ENCODE data around the gene NUDT6.

NUDT6 gene

DNA sequence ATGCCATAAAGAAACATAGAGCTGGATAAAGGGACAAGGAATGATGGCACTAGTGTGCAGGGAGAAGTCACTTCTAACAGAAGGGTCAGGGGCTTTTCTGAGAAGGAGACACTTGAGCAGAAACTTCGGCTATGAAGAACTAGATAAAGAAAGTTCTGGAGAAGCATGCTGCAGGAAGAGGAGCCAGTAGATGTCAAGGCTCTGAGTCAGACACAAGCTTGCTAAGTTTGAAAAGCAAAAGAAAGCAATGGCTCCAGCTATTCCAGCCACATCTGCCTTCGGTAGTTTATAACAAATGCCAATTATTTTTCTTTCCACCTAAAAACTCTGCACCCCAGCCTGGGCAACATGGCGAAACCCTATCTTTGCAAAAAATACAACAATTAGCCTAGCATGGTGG, 7.5 kb downstream of the NUDT6 start:
- no peak for DNase-seq (ENCODE audit: extremely low read depth in 1 of 2, low read depth in 1 of 2)

DNA sequence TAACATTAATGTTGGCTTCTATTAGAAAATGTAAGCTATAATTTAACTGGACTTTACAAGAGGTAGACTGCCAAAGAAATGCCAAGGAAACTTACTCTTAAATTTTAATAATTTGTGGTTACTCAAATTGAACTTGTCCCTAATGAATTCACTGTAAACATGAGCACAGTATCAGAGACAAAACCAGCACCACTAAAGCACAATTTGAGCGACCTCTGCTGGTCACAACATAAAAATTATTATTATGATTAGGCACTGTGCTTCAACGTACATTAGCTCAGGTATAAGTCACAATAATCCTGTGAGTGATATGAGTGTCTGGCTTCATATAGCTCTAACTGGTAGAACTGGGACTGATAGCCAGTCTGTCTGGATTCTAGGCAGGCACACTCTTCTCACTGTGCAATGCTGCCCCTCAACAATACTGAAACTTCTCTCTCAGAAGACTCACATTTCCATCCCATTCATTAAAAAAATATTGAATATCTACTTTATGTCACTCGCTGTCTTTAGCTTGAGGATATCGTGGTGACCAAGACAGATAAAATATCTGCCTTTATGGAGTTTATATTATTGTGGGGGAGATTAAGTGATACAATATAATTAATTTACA, 8.0 kb downstream of the NUDT6 start:
- no peak for DNase-seq (ENCODE audit: extremely low read depth in 1 of 2, low read depth in 1 of 2)

DNA sequence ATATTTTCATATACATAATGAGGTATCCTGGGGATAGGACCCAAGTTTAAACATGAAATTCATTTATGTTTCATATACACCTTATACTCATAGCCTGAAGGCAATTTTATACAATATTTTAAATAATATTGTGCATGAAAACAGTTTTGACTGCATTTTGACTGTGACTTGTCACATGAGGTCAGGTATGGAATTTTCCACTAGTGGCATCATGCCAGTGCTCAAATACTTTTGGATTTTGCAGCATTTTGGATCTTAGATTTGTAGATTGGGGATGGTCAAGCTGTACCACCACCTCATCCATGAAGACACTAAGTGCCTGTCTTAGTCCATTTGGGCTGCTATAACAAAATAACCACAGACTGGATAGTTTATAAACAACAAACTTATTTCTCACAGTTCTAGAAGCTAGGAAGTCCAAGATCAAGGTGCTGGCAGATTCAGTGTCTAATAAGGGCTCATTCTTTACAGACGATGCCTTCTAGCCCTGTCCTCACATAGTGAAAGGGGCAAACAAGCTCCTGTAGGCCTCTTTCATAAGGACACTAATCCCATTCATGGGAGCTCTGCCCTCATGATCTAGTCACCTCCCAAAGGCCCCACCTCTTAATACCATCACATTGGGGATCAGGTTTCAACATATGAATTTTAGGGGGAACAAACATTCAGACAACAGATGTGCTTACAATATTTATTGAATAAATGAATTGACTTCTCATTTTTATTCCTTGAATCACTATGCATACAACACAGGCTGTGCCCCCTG, 9.4 kb downstream of the NUDT6 start:
- no peak for DNase-seq (ENCODE audit: extremely low read depth in 1 of 2, low read depth in 1 of 2)

DNA sequence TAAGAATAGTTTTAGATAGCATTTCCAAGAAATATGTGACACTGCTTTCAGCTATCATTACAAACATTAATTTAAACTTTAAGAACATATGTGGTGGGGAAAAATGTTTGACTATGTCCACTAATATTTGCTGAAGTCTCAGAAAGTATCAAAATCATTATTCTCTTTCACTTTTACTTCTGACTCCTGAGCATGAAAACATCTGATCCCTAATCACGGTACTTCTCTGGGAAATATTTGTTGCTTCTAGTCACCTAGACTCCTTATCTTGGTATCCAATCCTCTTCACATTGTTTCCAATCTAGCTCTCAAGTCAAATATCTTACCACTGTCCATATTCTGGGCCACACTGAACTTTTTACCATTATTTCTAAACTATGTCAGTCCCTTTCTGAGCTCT, 10.8 kb downstream of the NUDT6 start:
- no peak for DNase-seq (ENCODE audit: extremely low read depth in 1 of 2, low read depth in 1 of 2)

DNA sequence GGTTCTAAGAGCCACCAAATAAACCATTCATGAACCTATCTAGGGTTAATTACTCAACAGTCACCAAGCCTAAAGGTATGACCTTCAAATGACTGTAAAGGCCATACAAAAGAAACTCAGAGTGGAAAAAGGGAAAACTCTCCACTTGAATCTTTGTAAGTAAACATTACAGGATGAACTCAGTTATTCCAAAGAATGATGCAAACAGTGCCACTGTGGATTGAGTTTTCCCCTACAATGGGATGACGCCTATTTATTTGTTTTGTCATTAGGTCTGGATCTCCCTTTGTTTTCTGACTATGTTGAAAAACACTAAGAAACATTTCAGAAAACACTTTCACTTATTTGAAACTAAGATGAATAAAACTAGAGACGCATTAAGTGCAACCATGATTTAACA, 12.7 kb downstream of the NUDT6 start:
- DNase-seq (ENCODE audit: extremely low read depth in 1 of 2, low read depth in 1 of 2): no peak

DNA sequence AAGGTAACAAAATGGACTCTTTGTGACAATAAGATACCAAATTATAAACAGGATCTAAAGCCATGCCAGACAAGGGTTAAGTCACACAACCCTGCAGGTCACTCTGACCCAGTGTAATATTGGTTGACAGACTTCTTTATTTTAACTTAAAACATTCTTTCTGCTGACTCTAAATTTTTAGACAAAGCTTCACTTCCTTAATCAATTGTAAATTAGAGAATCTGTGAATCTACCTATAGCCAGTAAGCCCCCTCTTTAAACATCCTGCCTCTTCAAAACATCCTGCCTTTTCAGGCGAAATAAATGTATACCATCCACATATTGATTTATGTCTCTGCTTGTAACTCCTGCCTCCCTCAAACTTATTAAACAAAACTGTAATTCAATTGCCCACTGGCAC, 14.2 kb downstream of the NUDT6 start:
- DNase-seq (ENCODE audit: extremely low read depth in 1 of 2, low read depth in 1 of 2): no peak

DNA sequence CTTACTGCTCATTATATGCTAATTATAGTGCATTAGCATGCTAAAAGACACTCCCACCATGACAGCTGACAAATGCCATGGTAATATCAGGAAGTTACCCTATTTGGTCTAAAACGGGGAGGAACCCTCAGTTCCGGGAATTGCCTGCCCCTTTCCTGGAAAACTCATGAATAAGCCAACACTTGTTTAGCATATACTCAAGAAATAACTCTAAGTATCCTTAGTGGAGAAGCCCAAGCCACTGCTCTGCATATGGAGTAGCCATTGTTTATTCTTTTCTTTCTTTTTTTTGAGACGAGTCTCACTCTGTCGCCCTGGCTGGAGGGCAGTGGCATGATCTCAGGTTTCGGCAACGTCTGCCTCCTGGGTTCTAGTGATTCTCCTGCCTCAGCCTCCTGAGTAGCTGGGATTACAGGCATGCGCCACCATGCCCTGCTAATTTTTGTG, 15.5 kb downstream of the NUDT6 start:
- DNase-seq (ENCODE audit: extremely low read depth in 1 of 2, low read depth in 1 of 2): no peak

DNA sequence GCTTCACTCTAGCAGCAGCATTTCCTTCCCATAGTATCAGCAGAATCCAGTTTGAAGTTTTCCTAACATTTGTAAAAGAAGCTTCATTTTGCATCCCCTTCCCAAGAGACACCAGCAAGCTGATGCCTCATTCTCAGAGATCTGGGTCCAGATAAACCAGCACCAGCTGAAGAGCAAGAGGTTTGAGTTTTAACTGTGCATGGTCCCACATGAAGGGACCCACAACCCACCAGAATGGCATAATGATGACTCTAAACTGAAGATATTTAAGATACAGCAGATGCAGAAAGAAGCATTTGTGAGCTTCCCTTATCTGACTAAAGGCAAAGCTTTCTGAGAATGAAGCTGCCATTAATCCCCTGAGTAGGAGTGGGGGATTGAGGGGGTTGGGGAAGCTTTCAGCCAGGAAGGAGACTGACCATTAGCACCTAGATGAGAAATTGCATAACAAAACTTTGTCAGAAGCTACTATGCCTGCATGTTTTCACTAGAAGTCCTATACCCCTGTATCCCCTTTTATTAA, 18.6 kb downstream of the NUDT6 start:
- DNase-seq (ENCODE audit: extremely low read depth in 1 of 2, low read depth in 1 of 2): no peak

DNA sequence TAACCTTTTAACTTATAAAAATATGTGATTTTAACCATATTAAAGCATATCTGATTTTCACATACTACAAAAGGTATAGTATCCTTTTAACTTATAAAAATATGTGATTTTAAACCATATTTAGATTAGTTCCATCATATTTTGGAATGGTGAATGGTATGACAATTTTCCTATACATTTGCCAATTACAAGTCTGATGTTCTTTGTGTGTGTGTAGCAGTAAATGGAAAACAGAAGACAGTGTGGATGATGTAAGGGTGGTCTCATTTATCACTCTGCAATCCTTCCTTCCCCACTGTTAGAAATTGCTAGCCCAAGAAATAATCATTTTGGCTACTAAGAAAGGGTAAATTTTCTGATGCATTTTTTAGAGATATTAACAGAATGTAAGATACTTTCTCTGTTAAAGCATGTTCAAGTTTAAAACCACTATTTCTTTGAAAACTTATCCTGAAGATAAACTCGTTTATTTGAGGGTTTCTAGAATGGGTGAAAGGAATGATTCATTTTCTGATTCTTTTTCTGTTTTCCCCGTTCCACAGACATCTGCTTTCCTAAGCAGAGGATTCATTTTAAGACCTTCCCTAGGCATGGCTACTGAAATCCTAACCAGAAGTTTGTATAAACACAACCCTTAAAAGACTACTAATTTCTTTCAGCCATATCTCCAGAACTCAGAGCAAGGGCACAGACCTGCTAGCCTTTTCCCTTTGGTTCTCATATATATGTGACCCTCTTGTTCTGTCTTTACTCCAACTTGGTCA, 21.0 kb downstream of the NUDT6 start:
- DNase-seq (ENCODE audit: extremely low read depth in 1 of 2, low read depth in 1 of 2): no peak

DNA sequence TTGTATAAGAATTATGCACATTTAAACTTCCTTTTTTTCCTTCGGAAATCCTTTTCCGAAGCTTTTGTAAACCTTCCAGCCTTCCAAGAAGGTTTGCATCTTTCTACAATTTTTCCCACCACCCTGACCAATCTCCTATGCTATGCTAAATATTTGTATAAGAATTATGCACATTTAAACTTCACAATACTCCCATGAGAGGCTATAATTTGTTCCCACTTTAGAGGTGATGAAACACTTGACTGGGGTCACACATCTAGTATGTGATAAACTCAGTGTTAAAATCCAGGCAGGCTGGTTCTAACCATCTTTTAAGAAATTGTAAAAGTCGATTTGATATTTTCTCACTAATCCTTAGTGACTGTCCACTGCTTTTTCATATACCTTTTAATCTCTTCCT, 22.1 kb downstream of the NUDT6 start:
- DNase-seq (ENCODE audit: extremely low read depth in 1 of 2, low read depth in 1 of 2): no peak

DNA sequence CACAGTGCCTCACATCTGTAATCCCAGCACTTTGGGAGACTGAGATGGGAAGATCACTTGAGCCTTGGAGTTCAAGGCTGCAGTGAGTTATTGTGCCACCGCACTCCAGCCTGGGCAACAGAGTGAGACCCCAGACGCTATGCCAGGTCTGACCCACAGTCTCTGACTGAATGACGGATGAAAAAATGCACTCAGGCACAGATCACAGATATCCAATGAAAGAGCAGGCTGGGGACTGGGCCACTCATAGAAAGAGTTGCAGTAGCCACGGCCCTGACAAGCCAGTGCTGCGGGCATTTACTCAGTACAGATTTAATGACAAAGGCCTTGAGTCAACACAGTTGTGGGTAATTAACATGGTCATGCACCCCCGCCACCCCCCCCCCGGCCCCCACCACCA, 22.7 kb downstream of the NUDT6 start:
- DNase-seq (ENCODE audit: extremely low read depth in 1 of 2, low read depth in 1 of 2): no peak

DNA sequence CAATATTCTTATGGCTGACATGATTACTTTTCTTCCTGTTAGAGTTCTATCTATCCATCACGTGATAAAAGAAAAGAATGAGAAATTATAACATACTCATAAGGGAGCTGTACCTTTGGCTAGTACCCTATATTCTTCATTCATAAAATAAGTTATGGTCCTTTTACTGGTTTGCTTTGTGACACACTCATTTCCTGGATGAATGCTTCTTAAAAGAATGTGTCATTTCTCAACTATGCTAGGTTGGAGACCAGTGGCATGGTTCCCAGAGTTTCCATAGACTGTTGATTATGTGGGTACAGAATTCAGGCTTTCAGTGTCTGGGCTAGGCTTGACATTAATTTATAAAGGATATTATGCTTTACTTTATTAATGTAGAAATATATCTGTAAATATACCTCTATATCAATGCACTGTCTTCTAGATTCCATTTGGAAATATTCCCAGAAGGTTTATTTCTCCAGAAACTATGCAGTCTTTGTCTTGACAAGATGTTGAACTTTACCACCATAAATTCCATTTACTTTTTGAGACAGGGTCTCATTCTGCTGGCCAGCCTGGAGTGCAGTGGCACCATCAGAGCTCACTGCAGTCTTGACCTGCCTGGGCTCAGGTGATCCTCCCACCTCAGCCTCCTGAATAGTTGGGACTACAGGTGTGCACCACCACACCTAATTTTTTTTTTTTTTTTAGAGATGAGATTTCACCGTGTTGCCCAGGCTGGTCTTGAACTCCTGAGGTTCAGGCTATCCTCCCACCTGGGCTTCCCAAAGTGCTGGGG, 23.8 kb downstream of the NUDT6 start:
- DNase-seq (ENCODE audit: extremely low read depth in 1 of 2, low read depth in 1 of 2): no peak

DNA sequence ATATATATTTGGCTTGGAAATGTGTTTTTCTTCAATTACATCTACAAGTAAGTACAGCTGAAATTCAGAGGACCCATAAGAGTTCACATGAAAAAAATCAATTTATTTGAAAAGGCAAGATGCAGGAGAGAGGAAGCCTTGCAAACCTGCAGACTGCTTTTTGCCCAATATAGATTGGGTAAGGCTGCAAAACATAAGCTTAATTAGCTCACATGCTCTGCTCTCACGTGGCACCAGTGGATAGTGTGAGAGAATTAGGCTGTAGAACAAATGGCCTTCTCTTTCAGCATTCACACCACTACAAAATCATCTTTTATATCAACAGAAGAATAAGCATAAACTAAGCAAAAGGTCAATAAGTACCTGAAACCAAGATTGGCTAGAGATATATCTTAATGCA, 26.1 kb downstream of the NUDT6 start:
- no peak for DNase-seq (ENCODE audit: extremely low read depth in 1 of 2, low read depth in 1 of 2)

DNA sequence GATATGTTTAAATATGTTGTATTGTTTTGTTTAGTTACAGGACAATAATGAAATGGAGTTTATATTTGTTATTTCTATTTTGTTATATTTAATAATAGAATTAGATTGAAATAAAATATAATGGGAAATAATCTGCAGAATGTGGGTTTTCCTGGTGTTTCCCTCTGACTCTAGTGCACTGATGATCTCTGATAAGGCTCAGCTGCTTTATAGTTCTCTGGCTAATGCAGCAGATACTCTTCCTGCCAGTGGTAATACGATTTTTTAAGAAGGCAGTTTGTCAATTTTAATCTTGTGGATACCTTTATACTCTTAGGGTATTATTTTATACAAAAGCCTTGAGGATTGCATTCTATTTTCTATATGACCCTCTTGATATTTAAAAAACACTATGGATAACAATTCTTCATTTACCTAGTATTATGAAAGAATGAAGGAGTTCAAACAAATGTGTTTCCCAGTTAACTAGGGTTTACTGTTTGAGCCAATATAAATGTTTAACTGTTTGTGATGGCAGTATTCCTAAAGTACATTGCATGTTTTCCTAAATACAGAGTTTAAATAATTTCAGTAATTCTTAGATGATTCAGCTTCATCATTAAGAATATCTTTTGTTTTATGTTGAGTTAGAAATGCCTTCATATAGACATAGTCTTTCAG, 26.9 kb downstream of the NUDT6 start:
- DNase-seq (ENCODE audit: extremely low read depth in 1 of 2, low read depth in 1 of 2): no peak

DNA sequence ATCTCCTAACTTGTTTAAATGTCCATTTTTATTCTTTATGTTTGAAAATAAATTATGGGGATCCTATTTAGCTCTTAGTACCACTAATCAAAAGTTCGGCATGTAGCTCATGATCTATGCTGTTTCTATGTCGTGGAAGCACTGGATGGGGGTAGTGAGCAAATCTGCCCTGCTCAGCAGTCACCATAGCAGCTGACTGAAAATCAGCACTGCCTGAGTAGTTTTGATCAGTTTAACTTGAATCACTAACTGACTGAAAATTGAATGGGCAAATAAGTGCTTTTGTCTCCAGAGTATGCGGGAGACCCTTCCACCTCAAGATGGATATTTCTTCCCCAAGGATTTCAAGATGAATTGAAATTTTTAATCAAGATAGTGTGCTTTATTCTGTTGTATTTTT, 27.6 kb downstream of the NUDT6 start:
- no peak for DNase-seq (ENCODE audit: extremely low read depth in 1 of 2, low read depth in 1 of 2)

DNA sequence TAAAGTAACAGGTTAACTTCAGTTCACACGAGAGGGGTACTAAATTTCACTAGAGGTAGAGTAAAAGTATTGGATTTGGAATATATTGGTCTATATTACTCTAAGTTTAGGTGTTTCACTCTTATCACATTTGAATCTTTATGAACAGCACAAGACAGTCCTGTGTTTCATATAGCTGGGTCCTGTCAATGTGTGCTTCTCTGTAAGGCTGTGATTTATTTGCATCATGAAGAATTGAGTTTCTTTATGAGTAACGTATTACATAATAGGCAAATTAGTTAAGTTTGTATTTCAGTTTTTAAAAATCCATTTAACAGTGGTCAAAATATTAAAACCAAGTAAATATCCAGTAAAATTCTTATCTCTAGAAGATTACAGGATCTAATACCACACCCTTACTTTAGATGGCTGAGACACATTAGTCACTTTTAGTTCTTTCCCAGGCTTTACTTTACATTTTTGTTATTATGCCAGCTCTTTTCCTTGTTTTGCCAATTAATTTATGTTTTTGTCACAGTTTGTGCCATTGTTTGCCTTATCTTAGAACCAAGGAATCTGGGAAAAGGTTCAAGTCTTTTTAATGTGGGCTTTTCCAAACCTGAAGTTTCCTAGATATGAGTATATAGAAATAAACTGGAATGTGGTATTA, 32.1 kb downstream of the NUDT6 start:
- no peak for DNase-seq (ENCODE audit: extremely low read depth in 1 of 2, low read depth in 1 of 2)

DNA sequence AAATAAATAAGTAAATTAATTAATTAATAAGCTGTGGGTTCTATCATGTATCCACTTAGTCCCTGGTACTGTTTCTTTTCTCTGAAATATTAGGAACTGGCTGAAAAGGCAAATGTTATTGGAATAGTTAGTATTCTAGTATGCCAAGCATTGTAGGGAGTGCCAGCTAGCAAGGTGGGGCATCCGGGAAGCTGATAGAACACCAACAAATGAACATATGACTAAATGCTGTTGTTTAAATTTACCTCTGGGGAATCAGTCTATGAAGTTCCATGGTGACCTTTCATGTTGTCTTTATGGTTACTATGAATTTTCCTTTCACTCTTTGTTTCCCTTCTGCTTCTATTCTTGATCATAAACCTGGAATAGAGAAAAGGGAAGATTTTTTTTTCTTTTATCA, 32.7 kb downstream of the NUDT6 start:
- no peak for DNase-seq (ENCODE audit: extremely low read depth in 1 of 2, low read depth in 1 of 2)

DNA sequence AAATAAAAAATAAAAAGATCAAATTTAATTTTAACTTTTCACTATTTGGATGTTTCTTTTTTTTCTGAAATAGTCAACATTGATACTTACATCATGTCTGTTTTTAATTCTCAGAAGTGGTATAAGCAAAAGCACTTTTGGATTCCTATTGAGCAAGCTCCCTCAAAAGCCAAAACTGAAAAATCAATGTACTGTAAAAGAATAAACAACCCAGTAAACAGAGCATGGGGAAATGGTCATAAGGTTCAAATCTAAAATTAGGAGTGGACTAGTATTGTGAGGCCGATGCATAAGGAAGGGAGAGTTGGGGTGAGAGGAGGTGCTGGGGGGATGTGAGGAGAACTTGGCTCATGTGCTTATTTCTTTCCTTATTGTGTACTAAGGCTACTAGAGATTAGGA, 37.9 kb downstream of the NUDT6 start:
- DNase-seq (ENCODE audit: extremely low read depth in 1 of 2, low read depth in 1 of 2): no peak

DNA sequence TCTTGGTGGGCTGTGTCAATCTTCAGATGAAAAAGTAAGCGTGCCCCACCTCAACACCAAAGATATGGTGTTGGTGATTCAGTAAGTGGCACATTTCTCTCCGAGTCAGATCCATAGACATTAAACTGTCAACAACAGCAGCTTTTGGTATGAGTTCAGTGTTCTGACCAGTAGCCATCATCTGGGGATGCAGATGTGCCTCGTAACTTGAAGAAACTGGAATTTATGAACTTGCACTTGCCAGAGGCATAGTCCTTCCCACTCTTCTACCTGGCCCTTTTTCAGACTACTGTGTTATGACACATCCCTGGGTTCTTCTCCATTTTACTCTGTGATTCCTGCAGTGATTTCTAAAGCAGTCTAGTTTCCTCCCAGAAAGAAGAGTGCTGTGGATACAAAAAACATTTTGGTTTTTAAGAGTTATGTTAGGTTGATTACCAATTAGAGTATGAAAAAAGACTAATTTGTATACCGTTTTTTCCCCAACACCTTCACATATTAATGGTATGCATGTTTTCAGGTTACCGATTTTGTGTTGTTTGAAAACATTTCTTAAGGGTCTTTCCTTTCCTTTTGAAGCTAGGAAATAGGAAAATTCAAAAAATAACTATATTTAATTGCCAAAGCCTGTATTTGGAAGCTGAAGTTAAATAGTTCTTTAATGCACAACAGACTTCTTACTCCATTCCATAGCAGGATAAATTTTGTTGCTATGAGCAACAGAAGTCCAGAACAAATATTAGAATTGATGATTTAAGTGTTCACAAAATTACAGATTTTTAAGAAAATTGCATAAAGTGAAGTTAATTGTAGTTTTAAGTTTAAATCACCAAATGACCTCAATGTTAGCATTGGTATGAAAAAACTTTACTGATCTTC, 39.3 kb downstream of the NUDT6 start:
- DNase-seq (ENCODE audit: extremely low read depth in 1 of 2, low read depth in 1 of 2): no peak
